ENCODE results near the gene IL12RB1.

DNA sequence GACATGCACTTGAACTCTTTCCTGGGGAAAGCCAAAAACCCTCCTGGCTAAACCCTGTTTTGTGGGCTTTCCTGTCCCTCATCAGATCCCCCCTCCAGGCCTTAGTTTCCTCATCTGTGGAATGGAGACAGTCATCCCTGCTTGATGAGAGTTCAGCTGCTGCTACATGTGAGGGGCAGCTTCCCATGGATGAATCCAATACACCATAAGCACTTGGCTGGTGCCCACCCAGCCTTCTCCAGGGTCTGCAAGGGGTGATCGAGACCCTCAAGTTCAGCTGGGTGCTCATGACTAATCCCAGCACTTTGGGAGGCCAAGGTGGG, 21.6 kb downstream of the IL12RB1 start:
- no peak for TF ChIP-seq CTCF (IDR thresholded peaks at IDR 0.05)
- TF ChIP-seq POLR2A (IDR thresholded peaks at IDR 0.05) = no peak

Measured in uterus (tissue), 2 donors.